GM19467 (cell line): ENCODE results near the gene EFNB1.

Source experiments
- ATAC-seq: cut with Tn5 transposase; IDR thresholded peaks from one replicate; pipeline ENCODE4 v1.9.1; 2021; ENCODE audit warnings: mild to moderate bottlenecking, moderate library complexity; ENCODE audit not compliant: unreplicated experiment

EFNB1 gene

DNA sequence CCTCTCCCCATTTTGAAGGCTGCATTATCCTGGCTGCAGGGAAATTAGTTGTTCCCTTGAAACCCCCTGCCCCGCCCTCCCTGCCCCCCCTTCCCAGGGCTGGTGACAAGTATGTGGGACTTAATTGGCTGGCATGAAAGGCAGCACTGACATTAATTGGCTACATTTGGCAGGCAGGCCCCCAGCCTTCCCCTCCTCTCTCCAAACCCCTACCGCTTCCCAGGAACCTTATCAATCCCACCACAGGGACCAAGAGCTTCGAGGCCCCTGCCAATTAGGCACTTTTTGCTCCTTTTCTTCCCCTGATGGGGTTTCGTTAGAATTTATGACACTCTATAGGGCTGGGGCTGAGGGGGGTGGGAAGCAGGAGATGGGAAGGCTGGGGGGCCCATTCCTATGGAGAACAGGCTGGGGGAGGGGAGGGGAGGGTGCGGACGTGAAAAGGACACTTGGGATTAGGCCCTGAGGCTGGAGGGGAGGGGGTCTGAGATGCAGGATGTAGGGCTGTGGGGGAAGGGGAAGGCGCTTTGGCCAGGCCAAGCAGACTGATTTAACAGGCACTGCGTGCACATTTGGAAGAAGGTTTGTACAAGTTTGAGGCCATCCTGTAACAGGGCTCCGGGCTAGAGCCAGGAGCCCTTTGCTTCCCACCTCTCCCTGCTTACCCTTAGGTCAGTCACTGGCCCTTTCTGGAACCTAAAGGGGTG lies 52.2 kb downstream of the EFNB1 start:
- no peak for ATAC-seq

DNA sequence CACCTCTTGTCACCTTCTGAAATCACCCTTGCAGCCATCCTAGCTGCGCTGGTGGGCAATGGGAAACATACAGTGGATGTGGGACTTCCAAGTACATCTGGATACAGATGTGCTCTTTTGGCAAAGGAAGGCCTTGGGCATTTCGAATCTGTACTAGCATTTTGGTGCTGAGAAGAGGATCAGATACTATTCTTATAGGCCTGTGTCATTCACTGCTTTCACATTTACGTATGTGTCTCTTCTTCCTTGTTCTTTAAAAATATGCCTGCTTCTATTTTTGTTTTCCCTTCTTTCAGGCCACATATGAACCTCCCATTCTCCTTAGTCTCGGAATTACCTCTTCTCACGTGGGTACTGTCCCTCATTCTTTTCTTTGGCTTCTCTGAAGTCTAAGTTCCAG lies 53.1 kb downstream of the EFNB1 start:
- ATAC-seq = no peak

DNA sequence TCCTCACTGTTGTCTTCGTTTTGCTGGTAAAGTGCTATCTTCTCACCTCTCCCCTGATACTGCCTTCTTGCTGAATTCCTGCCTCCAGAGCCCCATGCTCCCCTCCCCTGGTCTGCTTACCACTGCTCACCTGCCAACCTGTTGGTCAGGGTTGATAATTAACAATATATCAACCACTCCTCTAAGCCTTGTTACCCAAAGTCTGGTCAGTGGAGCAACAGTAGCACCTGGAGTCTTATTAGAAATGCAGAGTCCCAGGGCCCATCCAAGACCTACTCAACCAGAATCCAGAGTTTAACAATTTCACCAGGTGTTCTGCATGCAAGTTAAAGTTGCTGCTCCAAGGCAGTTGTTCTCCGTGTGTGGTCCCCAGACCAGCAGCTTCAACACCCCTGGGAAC lies 55.0 kb downstream of the EFNB1 start:
- no peak for ATAC-seq

DNA sequence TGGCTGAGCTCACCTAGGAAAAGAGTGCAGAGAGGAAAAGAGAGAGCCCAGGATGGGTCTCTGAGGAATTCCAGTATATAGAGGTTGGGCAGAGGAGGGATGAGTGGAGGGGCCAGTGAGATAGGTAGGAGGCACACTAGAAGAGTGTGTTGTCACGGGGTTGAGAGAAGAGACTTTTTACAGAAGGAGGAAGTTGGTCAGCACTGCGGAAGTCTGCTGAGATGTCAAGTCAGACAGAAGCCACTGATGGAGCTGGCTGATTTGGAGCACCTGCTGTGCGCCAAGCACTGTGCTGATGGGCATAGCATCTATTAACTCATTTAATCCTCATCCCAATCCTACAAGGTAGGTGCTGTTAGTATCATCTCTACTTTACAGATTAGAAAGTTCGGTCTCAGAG lies 60.4 kb downstream of the EFNB1 start:
- ATAC-seq = no peak
